NCI-H510A treated with DMSO at 0.1 percent for 48 hours (cell line): ENCODE data around the gene COL6A3.
"Not testable (repeated sequence)": the region's sequence is repeated elsewhere in the genome, so short reads cannot be mapped to it uniquely, and the experiment has no call there.

Experiments
- DNase-seq: peaks from one replicate; lab custom pipeline; 2025; lab: John Stamatoyannopoulos, UW

Gene COL6A3

GRCh38 chr2:237379636-237380035 is 34.3 kb downstream of the COL6A3 start:
- DNase-seq, result no peak

- no peak for DNase-seq
These were observed 35.3 kb downstream of the COL6A3 start for GRCh38 chr2:237378650-237379049.

GRCh38 chr2:237374284-237375060 is 39.5 kb downstream of the COL6A3 start:
- DNase-seq, result no peak

GRCh38 chr2:237371856-237372255 is 42.1 kb downstream of the COL6A3 start:
- no peak for DNase-seq

GRCh38 chr2:237365671-237366070 is 48.3 kb downstream of the COL6A3 start:
- no peak for DNase-seq

GRCh38 chr2:237364655-237365054 is 49.3 kb downstream of the COL6A3 start:
- no peak for DNase-seq

- DNase-seq, result no peak
These were observed 52.6 kb downstream of the COL6A3 start for GRCh38 chr2:237361194-237362004.

- no peak for DNase-seq
These were observed 53.8 kb downstream of the COL6A3 start for GRCh38 chr2:237359894-237360780.

- DNase-seq, result no peak
These were observed 54.5 kb downstream of the COL6A3 start for GRCh38 chr2:237359518-237359840.

GRCh38 chr2:237358721-237359517 is 55.0 kb downstream of the COL6A3 start:
- no peak for DNase-seq

GRCh38 chr2:237355701-237356100 is 58.3 kb downstream of the COL6A3 start:
- DNase-seq, result no peak

GRCh38 chr2:237354892-237355291 is 59.1 kb downstream of the COL6A3 start:
- DNase-seq, result no peak

- DNase-seq, result not testable (repeated sequence)
These were observed 59.8 kb downstream of the COL6A3 start for GRCh38 chr2:237354172-237354571.

GRCh38 chr2:237353215-237353614 is 60.7 kb downstream of the COL6A3 start:
- DNase-seq, result peak; percentile 86

GRCh38 chr2:237352279-237352845 is 61.6 kb downstream of the COL6A3 start:
- no peak for DNase-seq

GRCh38 chr2:237351796-237352195 is 62.2 kb downstream of the COL6A3 start:
- DNase-seq, result no peak

- DNase-seq, result peak; percentile 25
These were observed 62.9 kb downstream of the COL6A3 start for GRCh38 chr2:237351046-237351445.

- DNase-seq, result no peak
These were observed 63.4 kb downstream of the COL6A3 start for GRCh38 chr2:237350597-237350996.

- no peak for DNase-seq
These were observed 63.9 kb downstream of the COL6A3 start for GRCh38 chr2:237350070-237350469.

- DNase-seq, result no peak
These were observed 65.6 kb downstream of the COL6A3 start for GRCh38 chr2:237348281-237348865.
